ENCODE measurements around the gene KRTAP6-2. TPM values are rescaled to one million over a fixed set of nuclear protein-coding genes. Genes with fewer than 3 reads are reported as not detected.

The KRTAP6-2 gene
- total and polyA plus RNA-seq, 2 experiments from 2014 or later, result not detected

- Histone ChIP-seq H3K4me2 (no peak overlapping the region), H2AFZ (no peak overlapping the region), H3K4me1 (ENCODE audit: insufficient read depth) (no peaks in the 10 kb centered on the region), H3K9me2 (ENCODE audit: insufficient read depth) (no peaks in the 10 kb centered on the region), H3K27ac (ENCODE audit: low read depth) (no peak overlapping the region), H4K20me1 (replicated peaks; ENCODE audit: insufficient read depth) (no peaks in the 10 kb centered on the region), H3K27me3 (ENCODE audit: insufficient read depth) (no peaks in the 10 kb centered on the region), H3K36me3 (ENCODE audit: insufficient read depth) (no peaks in the 10 kb centered on the region), H3K79me2 (replicated peaks; ENCODE audit: insufficient read depth) (no peaks in the 10 kb centered on the region), H3F3A (replicated peaks; ENCODE audit: low read depth) (no peaks in the 10 kb centered on the region), H3K4me3 (no peak overlapping the region)
- Mint-ChIP-seq H3K27me3 (ENCODE audit: insufficient read depth, low read depth, poor library complexity) (no peaks in the 10 kb centered on the region), H3K27ac (no peak overlapping the region), H3K36me3 (ENCODE audit: low read depth) (no peaks in the 10 kb centered on the region), H3K4me1 (no peaks in the 10 kb centered on the region), H3K4me3 (no peak overlapping the region), H3K9me3 (peaks cover 7% of the 10 kb centered on the region; the same call in 2 of the 3 replicates)
- TF ChIP-seq CREB1 (CRISPR knock-in tag; IDR thresholded peaks at IDR 0.05; ENCODE audit: low read depth) (no peak), POLR2AphosphoS5 (IDR thresholded peaks at IDR 0.05; ENCODE audit: low read depth) (no peak), ETS1 (IDR thresholded peaks at IDR 0.05) (no peak), EZH2phosphoT487 (IDR thresholded peaks at IDR 0.05; ENCODE audit: unreplicated experiment) (no peak), ZNF331 (CRISPR knock-in tag; IDR thresholded peaks at IDR 0.05; ENCODE audit: low read depth) (no peak), CTCF (conservative IDR thresholded peaks at IDR 0.05; ENCODE audit: low read depth in 2 of 2) (no peak), JUNB (IDR thresholded peaks at IDR 0.05; ENCODE audit: unreplicated experiment) (no peak), NANOG (IDR thresholded peaks at IDR 0.05; ENCODE audit: borderline replicate concordance) (no peak), ZNF114 (CRISPR knock-in tag; IDR thresholded peaks at IDR 0.05) (no peak), EZH2 (IDR thresholded peaks at IDR 0.05; ENCODE audit: low read depth, unreplicated experiment) (no peak)
- no peak for ATAC-seq
- no peak for DNase-seq (ENCODE audit: low spot score)
These were observed 16.5 kb upstream of the KRTAP6-2 start for GRCh38 chr21:30615199-30615598.

GRCh38 chr21:30613836-30614235 is 15.1 kb upstream of the KRTAP6-2 start, which contains the start of gene KRTAP6-1:
TSS of gene KRTAP6-1 (minus strand) at chr21:30613930. CDS start at chr21:30613904, 26 bp downstream.
- no peaks in the 10 kb centered on the region for H3F3A ChIP-seq (replicated peaks; ENCODE audit: low read depth)
- H4K20me1 ChIP-seq (replicated peaks; ENCODE audit: insufficient read depth), result no peaks in the 10 kb centered on the region
- H3K4me3 ChIP-seq, result no peak within 1 kb of the TSS
- Mint-ChIP-seq H3K36me3 (ENCODE audit: low read depth) (no peaks in the 10 kb centered on the region), H3K4me3 (no peak within 1 kb of the TSS), H3K4me1 (no peaks in the 10 kb centered on the region), H3K9me3 (peaks cover 7% of the 10 kb centered on the region; the same call in 2 of the 3 replicates), H3K27me3 (ENCODE audit: insufficient read depth, low read depth, poor library complexity) (no peaks in the 10 kb centered on the region), H3K27ac (no peak within 1 kb of the TSS)
- H3K36me3 ChIP-seq (ENCODE audit: insufficient read depth), result no peaks in the 10 kb centered on the region
- no peaks in the 10 kb centered on the region for H3K79me2 ChIP-seq (replicated peaks; ENCODE audit: insufficient read depth)
- H3K9me2 ChIP-seq (ENCODE audit: insufficient read depth), result no peaks in the 10 kb centered on the region
- H2AFZ ChIP-seq, result no peak within 1 kb of the TSS
- no peaks in the 10 kb centered on the region for H3K27me3 ChIP-seq (ENCODE audit: insufficient read depth)
- H3K4me2 ChIP-seq, result no peak within 1 kb of the TSS
- H3K4me1 ChIP-seq (ENCODE audit: insufficient read depth), result no peaks in the 10 kb centered on the region
- no peak for ATAC-seq
- no peak within 1 kb of the TSS for H3K27ac ChIP-seq (ENCODE audit: low read depth)
- no peak for DNase-seq (ENCODE audit: low spot score)
- TF ChIP-seq EZH2 (IDR thresholded peaks at IDR 0.05; ENCODE audit: low read depth, unreplicated experiment), result no peak
- no peak for TF ChIP-seq JUNB (IDR thresholded peaks at IDR 0.05; ENCODE audit: unreplicated experiment)
- TF ChIP-seq POLR2AphosphoS5 (IDR thresholded peaks at IDR 0.05; ENCODE audit: low read depth), result no peak
- TF ChIP-seq ZNF462 (CRISPR knock-in tag; IDR thresholded peaks at IDR 0.05), result no peak
- TF ChIP-seq EZH2phosphoT487 (IDR thresholded peaks at IDR 0.05; ENCODE audit: unreplicated experiment), result no peak

Measured in GM23338 (cell line).